ENCODE results near the gene SORCS2. TPM values are rescaled to one million over a fixed set of nuclear protein-coding genes. Genes with fewer than 3 reads are reported as not detected.

SORCS2 gene
- total RNA-seq, 1 donor from 2014 or later, result 7.1 TPM

- TF ChIP-seq CTCF (IDR thresholded peaks at IDR 0.05; ENCODE audit: unreplicated experiment), result no peak
- H3K4me1 Mint-ChIP-seq, result peaks cover 4% of the 10 kb centered on the region
- H3K27ac Mint-ChIP-seq, result peak overlapping the region; percentile 19
- no peaks in the 10 kb centered on the region for H3K27me3 Mint-ChIP-seq (ENCODE audit: low read depth)
- H3K36me3 Mint-ChIP-seq, result peaks cover 50% of the 10 kb centered on the region
- no peaks in the 10 kb centered on the region for H3K9me3 Mint-ChIP-seq
- no peak for DNase-seq (ENCODE audit: low spot score in 2 of 2, unreplicated experiment in 2 of 2)
- no peak overlapping the region for H3K4me3 Mint-ChIP-seq
Observed at GRCh38 chr4:7771541-7772507, 579.5 kb downstream of the SORCS2 start.

- TF ChIP-seq CTCF (IDR thresholded peaks at IDR 0.05; ENCODE audit: unreplicated experiment), result no peak
- Mint-ChIP-seq H3K4me3 (no peak overlapping the region), H3K27ac (no peak overlapping the region), H3K9me3 (no peaks in the 10 kb centered on the region), H3K27me3 (ENCODE audit: low read depth) (no peaks in the 10 kb centered on the region), H3K4me1 (peaks cover 4% of the 10 kb centered on the region), H3K36me3 (peaks cover 55% of the 10 kb centered on the region)
- no peak for DNase-seq (ENCODE audit: low spot score in 2 of 2, unreplicated experiment in 2 of 2)
Observed at GRCh38 chr4:7772711-7773385, 580.5 kb downstream of the SORCS2 start.

GRCh38 chr4:7773401-7774180 lies 581.3 kb downstream of the SORCS2 start:
- Mint-ChIP-seq H3K36me3 (peaks cover 63% of the 10 kb centered on the region), H3K27me3 (ENCODE audit: low read depth) (no peaks in the 10 kb centered on the region), H3K27ac (no peak overlapping the region), H3K9me3 (no peaks in the 10 kb centered on the region), H3K4me3 (no peak overlapping the region), H3K4me1 (peaks cover 4% of the 10 kb centered on the region)
- no peak for DNase-seq (ENCODE audit: low spot score in 2 of 2, unreplicated experiment in 2 of 2)
- TF ChIP-seq CTCF (IDR thresholded peaks at IDR 0.05; ENCODE audit: unreplicated experiment), result no peak

- no peak for DNase-seq (ENCODE audit: low spot score in 2 of 2, unreplicated experiment in 2 of 2)
- H3K27ac Mint-ChIP-seq, result no peak overlapping the region
- H3K27me3 Mint-ChIP-seq (ENCODE audit: low read depth), result no peaks in the 10 kb centered on the region
- peaks cover 63% of the 10 kb centered on the region for H3K36me3 Mint-ChIP-seq
- peaks cover 6% of the 10 kb centered on the region for H3K4me1 Mint-ChIP-seq
- no peak for TF ChIP-seq CTCF (IDR thresholded peaks at IDR 0.05; ENCODE audit: unreplicated experiment)
- H3K9me3 Mint-ChIP-seq, result no peaks in the 10 kb centered on the region
- no peak overlapping the region for H3K4me3 Mint-ChIP-seq
Observed at GRCh38 chr4:7774301-7775294, 582.3 kb downstream of the SORCS2 start.

Data from mesothelial cell of epicardium (in vitro differentiated cells).